Measurements from ENCODE around the gene RCL1. TPM values are rescaled to one million over a fixed set of nuclear protein-coding genes. Genes with fewer than 3 reads are reported as not detected.
A peak's percentile ranks its signal among the peaks of the same experiment; 100 is the strongest.
"Not testable (repeated sequence)": the region's sequence is repeated elsewhere in the genome, so short reads cannot be mapped to it uniquely, and the experiment has no call there.

The RCL1 gene
- total RNA-seq, 2 experiments from 2014 or later: 11.5 to 12.3 TPM

- no peak overlapping the region for H3K27ac Mint-ChIP-seq
- POLR2A ChIA-PET: interaction anchor here (1.9 kb wide), 1 partner anchor 196 kb away, joined by 5 read pairs; the partner anchor contains the start of gene JAK2
- CTCF ChIA-PET: interaction anchor here (0.6 to 1.3 kb wide), 3 partner anchors 30 to 200 kb away, joined by 3 to 4 read pairs (median 3); no protein-coding TSS in a partner anchor
- DNase-seq: no peak
- no peaks in the 10 kb centered on the region for H3K36me3 Mint-ChIP-seq (ENCODE audit: low read depth)
- peaks cover 23% of the 10 kb centered on the region for H3K4me1 Mint-ChIP-seq
- no peak overlapping the region for H3K4me3 Mint-ChIP-seq
- no peaks in the 10 kb centered on the region for H3K9me3 Mint-ChIP-seq
- peaks cover 5% of the 10 kb centered on the region for H3K27me3 Mint-ChIP-seq
These were observed 4.0 kb upstream of the RCL1 start for GRCh38 chr9:4788703-4789102.

- Mint-ChIP-seq H3K36me3 (ENCODE audit: low read depth) (peaks cover 4% of the 10 kb centered on the region), H3K27me3 (no peaks in the 10 kb centered on the region), H3K4me1 (peaks cover 42% of the 10 kb centered on the region), H3K27ac (peak overlapping the region; percentile 53), H3K4me3 (peak overlapping the region; percentile 94), H3K9me3 (no peaks in the 10 kb centered on the region)
- POLR2A ChIA-PET: interaction anchor here (0.7 to 4.0 kb wide), 27 partner anchors 13 to 1265 kb away, joined by 3 to 27 read pairs (median 5); partner anchors contain the start of genes AK3, CD274, JAK2 and PLGRKT
- no peak for DNase-seq
- CTCF ChIA-PET: interaction anchor here (1.0 to 6.2 kb wide), 5 partner anchors 29 to 195 kb away, joined by 3 to 54 read pairs (median 16); partner anchors contain the start of gene JAK2
These were observed 631 bp upstream of the RCL1 start for GRCh38 chr9:4792054-4792571.

GRCh38 chr9:4793459-4794395, 983 bp downstream of the RCL1 start:
- Mint-ChIP-seq H3K4me1 (peaks cover 49% of the 10 kb centered on the region), H3K4me3 (peak overlapping the region; percentile 94), H3K27ac (peak overlapping the region; percentile 29), H3K27me3 (no peaks in the 10 kb centered on the region), H3K36me3 (ENCODE audit: low read depth) (peaks cover 4% of the 10 kb centered on the region), H3K9me3 (no peaks in the 10 kb centered on the region)
- CTCF ChIA-PET: interaction anchor here (0.9 to 6.2 kb wide), 7 partner anchors 12 to 193 kb away, joined by 3 to 54 read pairs (median 9); partner anchors contain the start of gene JAK2
- POLR2A ChIA-PET: interaction anchor here (0.7 to 4.0 kb wide), 26 partner anchors 10 to 1267 kb away, joined by 3 to 27 read pairs (median 5); partner anchors contain the start of genes AK3, JAK2, PLGRKT and RIC1
- DNase-seq: no peak

- H3K27ac Mint-ChIP-seq: no peak overlapping the region
- H3K27me3 Mint-ChIP-seq: no peaks in the 10 kb centered on the region
- ChIA-PET CTCF (interaction anchor here (3.5 to 6.2 kb wide), 3 partner anchors 32 to 192 kb away, joined by 16 to 54 read pairs (median 17); partner anchors contain the start of gene JAK2), POLR2A (interaction anchor here (1.2 to 4.0 kb wide), 5 partner anchors 11 to 71 kb away, joined by 6 to 21 read pairs (median 12); partner anchors contain the start of gene AK3)
- peaks cover 54% of the 10 kb centered on the region for H3K4me1 Mint-ChIP-seq
- H3K9me3 Mint-ChIP-seq: no peaks in the 10 kb centered on the region
- DNase-seq: no peak
- peak overlapping the region; percentile 94 for H3K4me3 Mint-ChIP-seq
- peaks cover 4% of the 10 kb centered on the region for H3K36me3 Mint-ChIP-seq (ENCODE audit: low read depth)
These were observed 1.9 kb downstream of the RCL1 start for GRCh38 chr9:4794691-4795090.

- peaks cover 52% of the 10 kb centered on the region for H3K4me1 Mint-ChIP-seq
- not testable (repeated sequence) for H3K27me3 Mint-ChIP-seq; H3K36me3 Mint-ChIP-seq (ENCODE audit: low read depth); DNase-seq; H3K27ac Mint-ChIP-seq; H3K4me3 Mint-ChIP-seq; H3K9me3 Mint-ChIP-seq
- POLR2A ChIA-PET: interaction anchor here (3.1 kb wide), 2 partner anchors 11 to 39 kb away, joined by 9 to 12 read pairs; no protein-coding TSS in a partner anchor
- CTCF ChIA-PET: interaction anchor here (3.5 to 6.2 kb wide), 2 partner anchors 32 to 192 kb away, joined by 17 to 54 read pairs; partner anchors contain the start of gene JAK2
These were observed 2.4 kb downstream of the RCL1 start for GRCh38 chr9:4795108-4795507.

- Mint-ChIP-seq H3K27me3 (no peaks in the 10 kb centered on the region), H3K4me3 (no peak overlapping the region), H3K27ac (no peak overlapping the region), H3K4me1 (peaks cover 41% of the 10 kb centered on the region), H3K36me3 (ENCODE audit: low read depth) (peaks cover 7% of the 10 kb centered on the region), H3K9me3 (no peaks in the 10 kb centered on the region)
- DNase-seq: no peak
- ChIA-PET POLR2A (no interaction called here), CTCF (interaction anchor here (1.1 to 1.6 kb wide), 4 partner anchors 19 to 54 kb away, joined by 3 to 6 read pairs (median 3); no protein-coding TSS in a partner anchor)
These were observed 3.8 kb downstream of the RCL1 start for GRCh38 chr9:4796530-4796929.

- Mint-ChIP-seq H3K4me1 (peaks cover 35% of the 10 kb centered on the region), H3K9me3 (no peaks in the 10 kb centered on the region), H3K4me3 (no peak overlapping the region), H3K27me3 (no peaks in the 10 kb centered on the region), H3K36me3 (ENCODE audit: low read depth) (peaks cover 10% of the 10 kb centered on the region), H3K27ac (no peak overlapping the region)
- DNase-seq: no peak
- ChIA-PET CTCF (interaction anchor here (1.1 to 1.6 kb wide), 5 partner anchors 12 to 53 kb away, joined by 3 to 6 read pairs (median 3); no protein-coding TSS in a partner anchor), POLR2A (no interaction called here)
These were observed 4.5 kb downstream of the RCL1 start for GRCh38 chr9:4796988-4797853.

- POLR2A ChIA-PET: no interaction called here
These were observed 5.1 kb downstream of the RCL1 start for GRCh38 chr9:4797854-4798150.

GRCh38 chr9:4798281-4799032, 5.7 kb downstream of the RCL1 start:
- no peak for DNase-seq
- Mint-ChIP-seq H3K27ac (no peak overlapping the region), H3K4me3 (no peak overlapping the region), H3K9me3 (peaks cover under 1% of the 10 kb centered on the region), H3K4me1 (peaks cover 34% of the 10 kb centered on the region), H3K36me3 (ENCODE audit: low read depth) (peaks cover 15% of the 10 kb centered on the region), H3K27me3 (no peaks in the 10 kb centered on the region)
- CTCF ChIA-PET: interaction anchor here (0.6 to 1.3 kb wide), 3 partner anchors 11 to 446 kb away, joined by 3 to 4 read pairs (median 3); no protein-coding TSS in a partner anchor
- POLR2A ChIA-PET: no interaction called here

More at GRCh38 chr9:4797854-4798150, 5.1 kb downstream of the RCL1 start:
- CTCF ChIA-PET: interaction anchor here (0.6 to 1.6 kb wide), 6 partner anchors 11 to 447 kb away, joined by 3 to 6 read pairs (median 3); no protein-coding TSS in a partner anchor
- no peak overlapping the region for H3K27ac Mint-ChIP-seq
- no peak overlapping the region for H3K4me3 Mint-ChIP-seq
- DNase-seq: no peak
- no peaks in the 10 kb centered on the region for H3K27me3 Mint-ChIP-seq
- no peaks in the 10 kb centered on the region for H3K9me3 Mint-ChIP-seq
- H3K36me3 Mint-ChIP-seq (ENCODE audit: low read depth): peaks cover 10% of the 10 kb centered on the region
- H3K4me1 Mint-ChIP-seq: peaks cover 34% of the 10 kb centered on the region

- Mint-ChIP-seq H3K36me3 (ENCODE audit: low read depth) (peaks cover 21% of the 10 kb centered on the region), H3K27me3 (no peaks in the 10 kb centered on the region), H3K4me1 (peaks cover 30% of the 10 kb centered on the region), H3K4me3 (no peak overlapping the region), H3K27ac (no peak overlapping the region), H3K9me3 (peaks cover 5% of the 10 kb centered on the region)
- ChIA-PET CTCF (no interaction called here), POLR2A (no interaction called here)
- DNase-seq: no peak
These were observed 6.3 kb downstream of the RCL1 start for GRCh38 chr9:4799033-4799430.

- Mint-ChIP-seq H3K27me3 (no peaks in the 10 kb centered on the region), H3K36me3 (ENCODE audit: low read depth) (peaks cover 23% of the 10 kb centered on the region), H3K4me1 (peaks cover 22% of the 10 kb centered on the region), H3K27ac (no peak overlapping the region), H3K4me3 (no peak overlapping the region), H3K9me3 (peaks cover 5% of the 10 kb centered on the region)
- ChIA-PET CTCF (interaction anchor here (0.6 kb wide), 1 partner anchor 98 kb away, joined by 3 read pairs; no protein-coding TSS in a partner anchor), POLR2A (no interaction called here)
- DNase-seq: no peak
These were observed 7.0 kb downstream of the RCL1 start for GRCh38 chr9:4799775-4800174.
